ENCODE data around the gene UST.

The UST gene

DNA sequence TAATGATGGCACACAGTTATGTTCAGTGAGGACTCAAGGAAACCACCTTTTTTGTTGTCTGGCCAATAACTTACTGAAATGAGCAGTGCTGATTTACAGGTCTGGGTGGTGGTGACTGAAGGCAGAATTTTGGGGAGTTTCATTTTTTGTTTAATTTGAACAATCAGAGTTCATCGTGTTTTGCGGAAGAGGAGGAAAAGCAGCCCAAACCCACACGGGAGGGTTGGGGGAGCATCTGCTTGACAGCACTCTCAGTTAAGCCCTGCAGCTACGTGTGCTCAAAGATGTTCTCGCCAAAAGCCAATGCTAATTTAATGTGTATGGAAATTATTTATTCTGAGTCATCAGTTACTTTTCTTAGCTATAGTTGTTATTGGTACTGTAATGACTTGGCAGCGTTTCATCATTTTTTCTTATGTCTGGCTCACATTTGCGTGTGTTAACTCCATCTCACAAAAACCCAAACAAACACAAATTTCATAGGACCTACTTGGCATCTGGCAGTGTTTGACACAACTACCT is 89.2 kb downstream of the UST start:
- H3K4me1 ChIP-seq: peaks cover 0 to 7% (median 2%) of the 10 kb centered on the region in 10 experiments; a peak in 11 of 20 replicates
- no peaks in the 10 kb centered on the region for H3K27me3 ChIP-seq
- H3K4me2 ChIP-seq: no peak overlapping the region
- no peaks in the 10 kb centered on the region for H3K9me3 ChIP-seq (replicated peaks in 1 of 11)
- H3K36me3 ChIP-seq: no peaks in the 10 kb centered on the region; a peak in 2 of 22 replicates
- no peak overlapping the region for H3K9ac ChIP-seq
- H3K27ac ChIP-seq: no peak overlapping the region
- TF ChIP-seq Cebpa-rat (IDR thresholded peaks at IDR 0.05): no peak
- H4K20me1 ChIP-seq: peaks cover 0 to 82% (median 0%) of the 10 kb centered on the region in 11 experiments; a peak in 5 of 22 replicates
- H3K4me3 ChIP-seq: no peak overlapping the region

DNA sequence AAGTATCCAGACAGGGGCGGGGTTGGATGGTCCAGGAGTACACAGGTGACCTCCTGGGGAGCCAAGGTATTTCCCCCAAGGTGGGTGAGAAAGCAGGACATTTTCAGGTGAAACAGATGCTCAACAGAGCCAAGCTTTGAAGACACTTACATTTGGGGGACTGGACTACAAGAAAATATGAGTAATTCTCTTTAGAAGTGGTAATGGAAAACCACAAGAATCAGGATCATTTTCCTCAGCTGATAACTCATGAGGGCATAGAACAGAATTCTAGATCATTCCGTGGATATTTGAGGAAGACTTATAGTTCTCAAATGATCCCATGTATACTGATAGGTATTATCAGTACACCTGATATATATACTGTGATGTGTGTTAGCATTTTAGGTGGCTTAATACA is 89.9 kb downstream of the UST start:
- Histone ChIP-seq H3K4me3 (no peak overlapping the region), H3K27me3 (no peaks in the 10 kb centered on the region), H4K20me1 (peaks cover 0 to 82% (median 0%) of the 10 kb centered on the region in 11 experiments; a peak in 6 of 22 replicates), H3K4me2 (no peak overlapping the region), H3K36me3 (no peaks in the 10 kb centered on the region; a peak in 1 of 22 replicates), H3K9ac (no peak overlapping the region), H3K4me1 (no peaks in the 10 kb centered on the region), H3K27ac (no peak overlapping the region), H3K9me3 (replicated peaks in 1 of 11) (no peaks in the 10 kb centered on the region)
- no peak for TF ChIP-seq Cebpa-rat (IDR thresholded peaks at IDR 0.05)

DNA sequence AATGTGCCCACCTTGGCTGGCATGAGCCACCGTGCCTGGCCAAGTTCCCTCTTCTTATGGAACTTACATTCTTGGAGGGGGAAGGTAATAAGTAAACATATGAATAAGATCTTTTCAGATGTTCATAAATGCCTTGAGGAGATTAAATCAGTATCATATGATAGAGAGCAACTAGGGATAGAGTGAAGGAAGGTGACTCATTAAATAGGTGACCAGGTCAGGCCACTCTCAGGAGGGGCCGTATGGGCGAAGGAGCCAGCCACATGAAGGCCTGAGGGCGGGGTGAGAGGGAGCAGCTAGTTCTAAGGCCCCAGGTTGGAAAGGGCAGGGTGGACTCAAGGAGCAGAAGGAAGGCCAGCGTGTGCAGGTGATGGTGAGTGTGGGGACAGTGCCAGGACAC is 91.1 kb downstream of the UST start:
- Histone ChIP-seq H3K36me3 (no peaks in the 10 kb centered on the region), H3K9me3 (replicated peaks in 1 of 11) (no peaks in the 10 kb centered on the region), H3K4me1 (no peaks in the 10 kb centered on the region), H3K27me3 (no peaks in the 10 kb centered on the region), H3K9ac (no peak overlapping the region), H3K4me2 (no peak overlapping the region), H3K27ac (no peak overlapping the region), H4K20me1 (peaks cover 0 to 92% (median 0%) of the 10 kb centered on the region in 11 experiments; a peak in 6 of 22 replicates), H3K4me3 (no peak overlapping the region)
- TF ChIP-seq Cebpa-rat (IDR thresholded peaks at IDR 0.05): no peak

DNA sequence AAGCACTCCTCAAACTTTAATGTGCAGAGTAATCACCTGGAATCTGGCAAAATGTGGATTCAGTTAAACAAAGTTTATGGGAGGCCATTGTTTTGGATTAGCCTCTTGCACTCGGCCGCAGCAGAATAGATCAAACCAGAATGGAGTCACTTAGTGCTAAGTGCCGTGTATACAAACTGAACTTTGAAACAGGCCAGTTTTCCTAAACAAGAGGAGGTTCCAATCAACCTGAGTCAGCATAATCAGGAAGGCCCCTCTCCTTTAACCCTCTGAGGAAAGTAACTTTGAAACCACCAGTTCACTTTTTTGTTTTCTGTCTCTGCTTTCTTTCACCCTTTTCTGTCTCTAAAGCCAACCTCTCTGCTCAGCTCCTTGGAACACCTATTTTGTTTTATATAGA is 92.2 kb downstream of the UST start:
- Histone ChIP-seq H3K36me3 (no peaks in the 10 kb centered on the region), H3K27me3 (no peaks in the 10 kb centered on the region), H4K20me1 (peaks cover 0 to 97% (median 0%) of the 10 kb centered on the region in 11 experiments; a peak in 6 of 22 replicates), H3K27ac (no peak overlapping the region), H3K9ac (no peak overlapping the region), H3K4me1 (no peaks in the 10 kb centered on the region), H3K4me3 (no peak overlapping the region), H3K4me2 (no peak overlapping the region), H3K9me3 (replicated peaks in 1 of 11) (no peaks in the 10 kb centered on the region)
- TF ChIP-seq Cebpa-rat (IDR thresholded peaks at IDR 0.05): no peak

DNA sequence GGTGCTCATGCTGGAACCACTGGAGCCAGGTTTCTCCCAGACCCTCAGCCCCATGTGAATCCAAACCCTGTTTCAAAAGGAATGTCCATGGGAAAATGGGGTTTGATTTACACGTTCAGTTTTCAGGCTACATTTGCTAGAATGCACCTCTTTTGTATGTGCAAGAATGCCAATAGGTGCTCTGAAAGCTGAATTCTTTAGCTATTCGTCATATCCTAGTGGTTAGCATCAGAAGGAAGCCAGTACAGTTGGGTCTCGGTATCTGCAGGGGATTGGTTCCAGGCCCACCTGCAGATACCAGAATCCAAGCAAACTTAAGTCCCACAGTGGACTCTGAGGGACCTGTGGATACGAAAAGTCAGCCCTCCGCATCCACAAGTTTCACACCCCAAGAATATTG is 93.4 kb downstream of the UST start:
- H3K9ac ChIP-seq: no peak overlapping the region
- peaks cover 0 to 8% (median 5%) of the 10 kb centered on the region in 11 experiments; a peak in 9 of 22 replicates for H3K9me3 ChIP-seq (replicated peaks in 1 of 11)
- no peak overlapping the region for H3K27ac ChIP-seq
- H4K20me1 ChIP-seq: peaks cover 0 to 99% (median 0%) of the 10 kb centered on the region in 11 experiments; a peak in 6 of 22 replicates
- H3K4me3 ChIP-seq: no peak overlapping the region
- H3K36me3 ChIP-seq: 0 out of 22 replicates have a peak, but pooled peaks cover 0 to 5% (median 0%) of the 10 kb centered on the region in 11 experiments
- H3K4me2 ChIP-seq: no peak overlapping the region
- TF ChIP-seq Cebpa-rat (IDR thresholded peaks at IDR 0.05): no peak
- H3K4me1 ChIP-seq: no peaks in the 10 kb centered on the region
- no peaks in the 10 kb centered on the region for H3K27me3 ChIP-seq

DNA sequence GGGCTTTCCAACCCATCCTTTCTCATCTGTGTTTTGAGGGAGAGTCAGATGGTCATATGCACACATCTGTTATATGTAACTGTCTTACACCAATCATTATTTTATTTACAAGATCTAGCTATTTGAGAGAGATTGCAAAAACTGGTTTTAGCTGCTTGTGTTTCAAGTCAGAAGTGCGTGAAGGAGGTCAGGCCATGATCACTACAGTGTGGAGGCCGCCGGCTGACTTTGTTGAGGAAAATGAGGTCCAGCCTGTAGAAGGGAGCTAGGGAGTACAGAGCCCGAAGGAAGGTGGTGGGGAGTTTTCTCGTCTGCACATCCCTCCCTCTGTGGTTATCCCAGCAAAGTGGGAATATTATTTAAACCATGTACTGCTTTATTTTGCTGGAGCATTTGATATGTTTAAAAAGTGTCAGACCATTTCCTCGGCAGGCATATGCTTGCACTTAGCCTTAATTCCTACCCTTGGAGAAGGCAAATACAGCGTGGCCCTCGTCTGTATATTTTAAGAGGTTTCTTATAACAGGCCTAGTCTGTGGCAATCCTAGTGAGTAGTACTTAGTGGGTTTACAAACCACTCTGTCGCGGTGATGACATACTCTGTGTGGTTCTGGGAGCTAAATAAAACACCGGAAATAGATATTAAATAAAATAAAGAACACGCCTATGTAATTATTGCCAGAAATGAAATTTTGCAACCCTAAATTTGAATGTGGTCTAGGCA is 95.6 kb downstream of the UST start:
- 0 out of 22 replicates have a peak, but pooled peaks cover 0 to 5% (median 0%) of the 10 kb centered on the region in 11 experiments for H3K36me3 ChIP-seq
- peaks cover 0 to 8% (median 0%) of the 10 kb centered on the region in 10 experiments; a peak in 2 of 20 replicates for H3K4me1 ChIP-seq
- H3K9ac ChIP-seq: no peak overlapping the region
- H4K20me1 ChIP-seq: peaks cover 0 to 90% (median 0%) of the 10 kb centered on the region in 11 experiments; a peak in 6 of 22 replicates
- TF ChIP-seq Cebpa-rat (IDR thresholded peaks at IDR 0.05): no peak
- H3K27me3 ChIP-seq: no peaks in the 10 kb centered on the region
- H3K9me3 ChIP-seq (replicated peaks in 1 of 11): peaks cover 0 to 10% (median 5%) of the 10 kb centered on the region in 11 experiments; a peak in 9 of 22 replicates
- no peak overlapping the region for H3K27ac ChIP-seq
- no peak overlapping the region for H3K4me3 ChIP-seq
- no peak overlapping the region for H3K4me2 ChIP-seq

DNA sequence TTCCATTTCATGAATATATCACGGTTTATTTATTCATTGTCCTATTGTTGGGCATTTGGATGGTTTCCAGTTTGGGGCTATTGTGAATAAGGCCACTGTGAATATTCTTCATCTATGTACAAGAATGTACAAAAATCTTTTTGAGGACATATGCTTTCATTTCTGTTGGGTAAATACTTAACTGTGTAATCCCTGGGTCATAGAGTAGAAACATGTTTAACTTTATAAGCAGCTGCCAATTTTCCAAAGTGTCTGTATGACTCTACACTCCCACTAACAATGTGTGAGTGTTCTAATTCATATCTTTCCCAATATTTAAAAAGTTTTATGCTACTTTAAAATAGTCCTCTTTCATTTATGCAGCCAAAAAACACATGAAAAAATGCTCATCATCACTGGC is 98.6 kb downstream of the UST start:
- TF ChIP-seq Cebpa-rat (IDR thresholded peaks at IDR 0.05): no peak
- no peak overlapping the region for H3K4me2 ChIP-seq
- peaks cover 0 to 28% (median 0%) of the 10 kb centered on the region in 10 experiments; a peak in 5 of 20 replicates for H3K4me1 ChIP-seq
- H3K9ac ChIP-seq: no peak overlapping the region
- H3K9me3 ChIP-seq (replicated peaks in 1 of 11): peaks cover 0 to 10% (median 5%) of the 10 kb centered on the region in 11 experiments; a peak in 9 of 22 replicates
- H4K20me1 ChIP-seq: peaks cover 0 to 89% (median 0%) of the 10 kb centered on the region in 11 experiments; a peak in 6 of 22 replicates
- no peak overlapping the region for H3K4me3 ChIP-seq
- no peak overlapping the region for H3K27ac ChIP-seq
- no peaks in the 10 kb centered on the region for H3K27me3 ChIP-seq
- peaks cover 0 to 8% (median 0%) of the 10 kb centered on the region in 11 experiments; a peak in 1 of 22 replicates for H3K36me3 ChIP-seq

DNA sequence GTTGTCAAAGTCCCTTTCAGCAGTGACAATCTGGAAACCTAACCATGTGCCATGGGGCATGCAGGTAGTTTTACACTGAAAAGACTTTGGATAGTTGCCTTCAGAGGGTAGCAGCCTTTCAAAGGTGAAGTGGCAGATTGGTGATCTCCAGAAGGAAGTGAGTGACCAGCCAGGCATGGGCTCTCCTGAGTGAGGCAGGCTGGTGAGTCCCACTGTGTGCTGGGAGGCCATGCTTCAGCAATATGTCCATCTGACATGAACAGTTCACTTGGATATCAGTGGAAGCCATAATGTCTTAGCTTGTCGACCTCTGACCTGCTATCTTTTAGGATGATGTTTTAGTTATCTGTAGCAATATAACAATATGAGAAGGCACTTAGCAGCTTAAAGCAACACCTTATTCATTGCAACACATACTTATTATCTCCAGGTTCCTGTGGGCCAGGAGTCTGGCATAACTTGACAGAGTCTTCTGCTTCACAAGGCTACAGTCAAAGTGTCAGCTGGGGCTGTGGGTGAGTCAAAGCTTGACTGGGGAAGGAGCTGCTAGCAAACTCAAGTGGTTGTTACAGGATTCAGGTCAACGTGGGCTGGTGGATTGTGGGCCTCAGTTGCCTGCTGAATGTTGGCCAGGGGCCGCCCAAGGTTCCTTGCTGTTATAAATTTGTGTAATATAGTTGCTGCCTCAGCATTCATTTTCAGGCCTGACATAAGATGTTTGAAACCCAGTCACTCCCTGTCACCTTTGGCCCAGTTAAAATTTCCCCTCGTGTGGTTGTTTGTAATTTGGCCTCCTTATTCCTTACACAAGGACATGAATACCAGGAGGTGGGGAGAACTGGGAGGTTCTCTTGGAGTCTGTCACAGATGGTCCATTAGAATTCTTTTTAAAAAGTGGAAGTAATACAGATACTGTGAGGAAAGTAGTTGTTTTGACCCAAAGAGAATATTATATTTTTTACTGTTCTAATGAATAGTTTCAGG is 100.2 kb downstream of the UST start:
- H3K4me1 ChIP-seq: peaks cover 0 to 28% (median 0%) of the 10 kb centered on the region in 10 experiments; a peak in 5 of 20 replicates
- H4K20me1 ChIP-seq: peaks cover 0 to 89% (median 0%) of the 10 kb centered on the region in 11 experiments; a peak in 6 of 22 replicates
- H3K9ac ChIP-seq: no peak overlapping the region
- no peak overlapping the region for H3K27ac ChIP-seq
- H3K4me2 ChIP-seq: no peak overlapping the region; a peak in 1 of 22 replicates
- no peak for TF ChIP-seq Cebpa-rat (IDR thresholded peaks at IDR 0.05)
- peaks cover 0 to 10% (median 5%) of the 10 kb centered on the region in 11 experiments; a peak in 9 of 22 replicates for H3K9me3 ChIP-seq (replicated peaks in 1 of 11)
- no peak overlapping the region for H3K4me3 ChIP-seq
- H3K27me3 ChIP-seq: no peaks in the 10 kb centered on the region
- H3K36me3 ChIP-seq: peaks cover 0 to 14% (median 0%) of the 10 kb centered on the region in 11 experiments; a peak in 1 of 22 replicates

Measured in BLaER1 treated with 17β-estradiol and CSF1 and Interleukin-3, amounts not matched to agents 10 nM and 100 nM (cell line).